Loucy (cell line): ENCODE results near the gene SORL1-AS1.

Source experiments
- CTCF ChIP-seq: fragments of 200-600 bp; sonication (generic); conservative IDR thresholded peaks from 2 replicates; pipeline ENCODE4 v1.5.1; 2014; ENCODE audit warnings: mild to moderate bottlenecking, antibody characterized with exemption, low read length
- EZH2phosphoT487 ChIP-seq: fragments of 200-600 bp; IDR thresholded peaks from 2 replicates; pipeline ENCODE4 v1.6.1; 2018; ENCODE audit warnings: antibody characterized with exemption, mild to moderate bottlenecking, moderate library complexity, borderline replicate concordance

DNA sequence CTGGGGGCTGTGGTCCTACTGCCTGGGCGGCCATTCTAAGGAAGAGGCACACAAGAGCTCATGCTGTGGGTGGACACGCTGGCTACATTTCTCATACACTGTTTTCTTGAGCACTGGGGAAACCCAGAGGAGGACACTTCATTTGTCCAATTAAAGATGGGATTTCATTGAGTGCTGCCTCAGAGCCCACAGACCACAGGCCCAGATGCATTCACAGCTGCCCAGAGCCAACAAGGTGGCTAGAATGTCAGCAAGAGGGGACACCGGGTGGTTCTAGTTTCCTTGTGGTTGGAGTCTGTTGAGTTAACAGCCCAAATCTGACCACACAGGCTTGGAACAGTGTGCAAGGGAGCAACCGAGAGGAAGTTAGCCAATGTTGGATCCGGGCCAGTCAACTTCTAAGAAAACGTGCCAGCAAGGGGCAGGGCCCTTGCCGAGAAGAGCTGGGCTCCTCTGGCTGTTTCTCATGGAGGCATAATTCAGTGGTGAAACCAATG lies 35.7 kb downstream of the SORL1-AS1 start:
- TF ChIP-seq CTCF (no peak), EZH2phosphoT487 (peak; percentile 59; the same call in 1 of the 2 replicates)
